HEK293 (cell line): ENCODE measurements around the gene VPS33A.

Source experiments
- ZNF140 ChIP-seq: fragments of 450-650 bp; formaldehyde crosslinking; IDR thresholded peaks from 2 replicates; pipeline ENCODE4 v1.5.1; 2016; ENCODE audit warnings: missing biosample characterization, missing genetic modification characterization
- ZNF24 ChIP-seq: fragments of 450-650 bp; formaldehyde crosslinking; IDR thresholded peaks from 2 replicates; pipeline ENCODE4 v1.5.1; 2016; ENCODE audit warnings: missing biosample characterization, missing genetic modification characterization
- ZNF529 ChIP-seq: fragments of 450-650 bp; formaldehyde crosslinking; IDR thresholded peaks from 2 replicates; pipeline ENCODE4 v1.5.1; 2017; ENCODE audit warnings: missing genetic modification characterization, missing biosample characterization; ENCODE audit not compliant: insufficient replicate concordance
- ZNF624 ChIP-seq: fragments of 450-650 bp; formaldehyde crosslinking; IDR thresholded peaks from 2 replicates; pipeline ENCODE4 v1.5.1; 2017; ENCODE audit warnings: missing biosample characterization, missing genetic modification characterization
- ZNF768 ChIP-seq: fragments of 450-650 bp; formaldehyde crosslinking; IDR thresholded peaks from 2 replicates; pipeline ENCODE4 v1.5.1; 2018; ENCODE audit warnings: missing biosample characterization, mild to moderate bottlenecking, missing genetic modification characterization
- ZNF792 ChIP-seq: fragments of 450-650 bp; formaldehyde crosslinking; IDR thresholded peaks from 2 replicates; pipeline ENCODE4 v1.5.1; 2016; ENCODE audit warnings: missing biosample characterization, missing genetic modification characterization
- TF ChIP-seq, protein P1 (sequence below): fragments of 450-650 bp; formaldehyde crosslinking; IDR thresholded peaks from 2 replicates; pipeline ENCODE4 v1.5.1; 2016; ENCODE audit warnings: missing biosample characterization, missing genetic modification characterization
- TF ChIP-seq, protein P2 (sequence below): fragments of 450-650 bp; formaldehyde crosslinking; IDR thresholded peaks from 2 replicates; pipeline ENCODE4 v1.5.1; 2016; ENCODE audit warnings: missing biosample characterization, missing genetic modification characterization
- TF ChIP-seq, protein P3 (sequence below): fragments of 450-650 bp; formaldehyde crosslinking; IDR thresholded peaks from 2 replicates; pipeline ENCODE4 v1.5.1; 2016; ENCODE audit warnings: missing biosample characterization, missing genetic modification characterization
- TF ChIP-seq, protein P4 (sequence below): fragments of 450-650 bp; formaldehyde crosslinking; IDR thresholded peaks from 2 replicates; pipeline ENCODE4 v1.5.1; 2017; ENCODE audit warnings: missing biosample characterization, missing genetic modification characterization

DNA sequence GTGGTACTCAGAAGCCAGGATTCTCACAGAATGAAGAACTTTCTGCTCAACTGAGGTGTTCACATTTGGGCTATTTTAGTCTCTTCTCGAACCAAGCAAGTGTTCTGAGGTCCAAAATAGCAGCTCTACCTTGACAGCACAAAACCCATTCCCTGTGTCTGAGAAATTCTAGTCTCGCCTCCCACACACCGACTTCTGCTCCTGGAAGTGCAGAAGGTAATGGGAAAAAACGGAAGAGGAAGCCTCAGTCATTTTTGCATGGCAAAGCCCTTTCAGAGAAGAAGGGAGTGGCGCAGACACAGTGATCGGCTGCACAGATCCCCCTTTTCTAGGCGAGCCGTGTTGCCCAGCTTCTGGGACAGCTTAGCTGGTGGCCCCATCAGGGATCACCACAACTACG is 31.2 kb upstream of the VPS33A start:
- TF ChIP-seq, protein P1, sequence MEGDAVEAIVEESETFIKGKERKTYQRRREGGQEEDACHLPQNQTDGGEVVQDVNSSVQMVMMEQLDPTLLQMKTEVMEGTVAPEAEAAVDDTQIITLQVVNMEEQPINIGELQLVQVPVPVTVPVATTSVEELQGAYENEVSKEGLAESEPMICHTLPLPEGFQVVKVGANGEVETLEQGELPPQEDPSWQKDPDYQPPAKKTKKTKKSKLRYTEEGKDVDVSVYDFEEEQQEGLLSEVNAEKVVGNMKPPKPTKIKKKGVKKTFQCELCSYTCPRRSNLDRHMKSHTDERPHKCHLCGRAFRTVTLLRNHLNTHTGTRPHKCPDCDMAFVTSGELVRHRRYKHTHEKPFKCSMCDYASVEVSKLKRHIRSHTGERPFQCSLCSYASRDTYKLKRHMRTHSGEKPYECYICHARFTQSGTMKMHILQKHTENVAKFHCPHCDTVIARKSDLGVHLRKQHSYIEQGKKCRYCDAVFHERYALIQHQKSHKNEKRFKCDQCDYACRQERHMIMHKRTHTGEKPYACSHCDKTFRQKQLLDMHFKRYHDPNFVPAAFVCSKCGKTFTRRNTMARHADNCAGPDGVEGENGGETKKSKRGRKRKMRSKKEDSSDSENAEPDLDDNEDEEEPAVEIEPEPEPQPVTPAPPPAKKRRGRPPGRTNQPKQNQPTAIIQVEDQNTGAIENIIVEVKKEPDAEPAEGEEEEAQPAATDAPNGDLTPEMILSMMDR (tag by site-specific recombination) = no peak
- TF ChIP-seq, protein P2, sequence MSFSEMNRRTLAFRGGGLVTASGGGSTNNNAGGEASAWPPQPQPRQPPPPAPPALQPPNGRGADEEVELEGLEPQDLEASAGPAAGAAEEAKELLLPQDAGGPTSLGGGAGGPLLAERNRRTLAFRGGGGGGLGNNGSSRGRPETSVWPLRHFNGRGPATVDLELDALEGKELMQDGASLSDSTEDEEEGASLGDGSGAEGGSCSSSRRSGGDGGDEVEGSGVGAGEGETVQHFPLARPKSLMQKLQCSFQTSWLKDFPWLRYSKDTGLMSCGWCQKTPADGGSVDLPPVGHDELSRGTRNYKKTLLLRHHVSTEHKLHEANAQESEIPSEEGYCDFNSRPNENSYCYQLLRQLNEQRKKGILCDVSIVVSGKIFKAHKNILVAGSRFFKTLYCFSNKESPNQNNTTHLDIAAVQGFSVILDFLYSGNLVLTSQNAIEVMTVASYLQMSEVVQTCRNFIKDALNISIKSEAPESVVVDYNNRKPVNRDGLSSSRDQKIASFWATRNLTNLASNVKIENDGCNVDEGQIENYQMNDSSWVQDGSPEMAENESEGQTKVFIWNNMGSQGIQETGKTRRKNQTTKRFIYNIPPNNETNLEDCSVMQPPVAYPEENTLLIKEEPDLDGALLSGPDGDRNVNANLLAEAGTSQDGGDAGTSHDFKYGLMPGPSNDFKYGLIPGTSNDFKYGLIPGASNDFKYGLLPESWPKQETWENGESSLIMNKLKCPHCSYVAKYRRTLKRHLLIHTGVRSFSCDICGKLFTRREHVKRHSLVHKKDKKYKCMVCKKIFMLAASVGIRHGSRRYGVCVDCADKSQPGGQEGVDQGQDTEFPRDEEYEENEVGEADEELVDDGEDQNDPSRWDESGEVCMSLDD (tag by site-specific recombination) = no peak
- TF ChIP-seq ZNF624 (tag by site-specific recombination) (no peak), ZNF768 (no peak), ZNF140 (no peak), ZNF792 (no peak), ZNF529 (no peak), ZNF24 (tag by site-specific recombination) (no peak)
- TF ChIP-seq, protein P3, sequence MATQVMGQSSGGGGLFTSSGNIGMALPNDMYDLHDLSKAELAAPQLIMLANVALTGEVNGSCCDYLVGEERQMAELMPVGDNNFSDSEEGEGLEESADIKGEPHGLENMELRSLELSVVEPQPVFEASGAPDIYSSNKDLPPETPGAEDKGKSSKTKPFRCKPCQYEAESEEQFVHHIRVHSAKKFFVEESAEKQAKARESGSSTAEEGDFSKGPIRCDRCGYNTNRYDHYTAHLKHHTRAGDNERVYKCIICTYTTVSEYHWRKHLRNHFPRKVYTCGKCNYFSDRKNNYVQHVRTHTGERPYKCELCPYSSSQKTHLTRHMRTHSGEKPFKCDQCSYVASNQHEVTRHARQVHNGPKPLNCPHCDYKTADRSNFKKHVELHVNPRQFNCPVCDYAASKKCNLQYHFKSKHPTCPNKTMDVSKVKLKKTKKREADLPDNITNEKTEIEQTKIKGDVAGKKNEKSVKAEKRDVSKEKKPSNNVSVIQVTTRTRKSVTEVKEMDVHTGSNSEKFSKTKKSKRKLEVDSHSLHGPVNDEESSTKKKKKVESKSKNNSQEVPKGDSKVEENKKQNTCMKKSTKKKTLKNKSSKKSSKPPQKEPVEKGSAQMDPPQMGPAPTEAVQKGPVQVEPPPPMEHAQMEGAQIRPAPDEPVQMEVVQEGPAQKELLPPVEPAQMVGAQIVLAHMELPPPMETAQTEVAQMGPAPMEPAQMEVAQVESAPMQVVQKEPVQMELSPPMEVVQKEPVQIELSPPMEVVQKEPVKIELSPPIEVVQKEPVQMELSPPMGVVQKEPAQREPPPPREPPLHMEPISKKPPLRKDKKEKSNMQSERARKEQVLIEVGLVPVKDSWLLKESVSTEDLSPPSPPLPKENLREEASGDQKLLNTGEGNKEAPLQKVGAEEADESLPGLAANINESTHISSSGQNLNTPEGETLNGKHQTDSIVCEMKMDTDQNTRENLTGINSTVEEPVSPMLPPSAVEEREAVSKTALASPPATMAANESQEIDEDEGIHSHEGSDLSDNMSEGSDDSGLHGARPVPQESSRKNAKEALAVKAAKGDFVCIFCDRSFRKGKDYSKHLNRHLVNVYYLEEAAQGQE (tag by site-specific recombination) = no peak
- TF ChIP-seq, protein P4, sequence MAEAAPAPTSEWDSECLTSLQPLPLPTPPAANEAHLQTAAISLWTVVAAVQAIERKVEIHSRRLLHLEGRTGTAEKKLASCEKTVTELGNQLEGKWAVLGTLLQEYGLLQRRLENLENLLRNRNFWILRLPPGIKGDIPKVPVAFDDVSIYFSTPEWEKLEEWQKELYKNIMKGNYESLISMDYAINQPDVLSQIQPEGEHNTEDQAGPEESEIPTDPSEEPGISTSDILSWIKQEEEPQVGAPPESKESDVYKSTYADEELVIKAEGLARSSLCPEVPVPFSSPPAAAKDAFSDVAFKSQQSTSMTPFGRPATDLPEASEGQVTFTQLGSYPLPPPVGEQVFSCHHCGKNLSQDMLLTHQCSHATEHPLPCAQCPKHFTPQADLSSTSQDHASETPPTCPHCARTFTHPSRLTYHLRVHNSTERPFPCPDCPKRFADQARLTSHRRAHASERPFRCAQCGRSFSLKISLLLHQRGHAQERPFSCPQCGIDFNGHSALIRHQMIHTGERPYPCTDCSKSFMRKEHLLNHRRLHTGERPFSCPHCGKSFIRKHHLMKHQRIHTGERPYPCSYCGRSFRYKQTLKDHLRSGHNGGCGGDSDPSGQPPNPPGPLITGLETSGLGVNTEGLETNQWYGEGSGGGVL (tag by site-specific recombination) = no peak
